Panc1 (cell line): ENCODE measurements around the gene LRRC27. TPM values are rescaled to one million over a fixed set of nuclear protein-coding genes. Genes with fewer than 3 reads are reported as not detected.
A peak's percentile ranks its signal among the peaks of the same experiment; 100 is the strongest.

Source experiments
- ATAC-seq: fragments of 200-7000 bp; cut with Tn5 transposase; 2 replicates; pipeline ENCODE4 v1.9.1; 2020; ENCODE audit warnings: mild to moderate bottlenecking, moderate library complexity
- BruUV-seq: library from RNA; stranded (reverse); fragments of 400-500 nt; replicated peaks from 2 replicates; lab custom pipeline; 2021; lab: Mats Ljungman, UMichigan
- CTCF ChIA-PET: fragments of 300-600 bp; sonication (Branson Sonifier 250); formaldehyde crosslinking; loops from one replicate; lab custom pipeline; 2022; ENCODE audit warnings: antibody characterized with exemption; lab: Charles Lee
- POLR2A ChIA-PET: fragments of 300-600 bp; sonication (Branson Sonifier 250); formaldehyde crosslinking; loops from one replicate; lab custom pipeline; 2022; ENCODE audit warnings: antibody characterized with exemption; lab: Charles Lee
- DNase-seq: peaks from one replicate; pipeline ENCODE4 v3.0.0-alpha.2; 2010; ENCODE audit warnings: low read depth, low spot score
- H3K27ac ChIP-seq: 2 replicates; pipeline ENCODE4 v1.5.1; 2011; ENCODE audit warnings: mild to moderate bottlenecking, low read length, inconsistent platforms
- H3K27me3 ChIP-seq: fragments of 200-500 bp; sonication (Bioruptor generic); 2 replicates; pipeline ENCODE4 v1.6.0; 2014; ENCODE audit warnings: low read length, inconsistent platforms; ENCODE audit not compliant: control insufficient read depth, insufficient read depth
- H3K36me3 ChIP-seq: fragments of 200-500 bp; sonication (Bioruptor generic); 2 replicates; pipeline ENCODE4 v1.5.1; 2014; ENCODE audit warnings: inconsistent platforms, mild to moderate bottlenecking, low read length, moderate library complexity; ENCODE audit not compliant: control insufficient read depth, insufficient read depth
- H3K4me1 ChIP-seq: 2 replicates; pipeline ENCODE4 v1.5.1; 2011; ENCODE audit warnings: inconsistent platforms, mild to moderate bottlenecking, low read length, moderate library complexity; ENCODE audit not compliant: control insufficient read depth, insufficient read depth
- H3K4me3 ChIP-seq, 2 experiments: 2 replicates each; pipeline ENCODE4 v1.5.1; 2011 to 2012; ENCODE audit warnings: low read depth in 2 of 2, low read length in 2 of 2, mild to moderate bottlenecking in 2 of 2, inconsistent platforms in 1 of 2, moderate library complexity in 1 of 2
- H3K9me3 ChIP-seq: fragments of 200-500 bp; sonication (Bioruptor generic); 2 replicates; pipeline ENCODE4 v1.5.1; 2014; ENCODE audit warnings: low read depth, mild to moderate bottlenecking, inconsistent platforms, low read length, moderate library complexity; ENCODE audit not compliant: control insufficient read depth, insufficient read depth
- POLR2AphosphoS5 ChIP-seq: IDR thresholded peaks from 2 replicates; pipeline ENCODE4 v1.6.1; 2012; ENCODE audit warnings: mild to moderate bottlenecking, low read depth, low read length, moderate library complexity
- REST ChIP-seq, 2 experiments: IDR thresholded peaks; 2 replicates each; pipeline ENCODE4 v1.6.1; 2011 to 2012; ENCODE audit warnings: low read depth in 2 of 2, control low read depth in 1 of 2, low read length in 1 of 2, mild to moderate bottlenecking in 1 of 2, moderate library complexity in 1 of 2; ENCODE audit not compliant: insufficient read depth in 1 of 2
- SIN3A ChIP-seq: IDR thresholded peaks from 2 replicates; pipeline ENCODE4 v1.6.1; 2012; ENCODE audit warnings: low read depth, mild to moderate bottlenecking, low read length, moderate library complexity, borderline replicate concordance; ENCODE audit not compliant: insufficient read depth
- TCF7L2 ChIP-seq: IDR thresholded peaks from 2 replicates; pipeline ENCODE4 v1.6.1; 2011; ENCODE audit warnings: mild to moderate bottlenecking, low read depth, low read length, inconsistent platforms
- in situ Hi-C: cut with HindIII; loops from 2 replicates; pipeline ENCODE4 v1.10.0; 2016; ENCODE audit warnings: low sequenced_read_pairs, low pct_unique_long_range_greater_than_20kb
- intact Hi-C: fragments of 100-400 bp; cut with micrococcal nuclease; formaldehyde crosslinking; loops from one replicate; pipeline ENCODE4 v1.10.0; 2022; ENCODE audit not compliant: unreplicated experiment
- total RNA-seq: library from RNA; stranded (reverse); gene quantifications from one replicate; pipeline ENCODE4 v1.2.1, GENCODE V29; 2021; ENCODE audit not compliant: unreplicated experiment
- TF ChIP-seq, protein P1 (sequence below): fragments of 450-650 bp; IDR thresholded peaks from 2 replicates; pipeline ENCODE4 v1.5.1; 2017; ENCODE audit warnings: mild to moderate bottlenecking

Gene LRRC27
- total RNA-seq, 1 experiment from 2014 or later, result 15.7 TPM

- CTCF ChIA-PET, result no interaction called here
- in situ Hi-C loops (no loop called here), intact Hi-C loops (no loop called here)
- ATAC-seq (no peak), DNase-seq (no peak)
- POLR2A ChIA-PET, result interaction anchor here (0.6 kb wide), 2 partner anchors 221 to 506 kb away, joined by 3 read pairs; no protein-coding TSS in a partner anchor
- H3K36me3 ChIP-seq, result no peaks in the 10 kb centered on the region
- peak overlapping the region; percentile 86 for H3K27ac ChIP-seq
- H3K9me3 ChIP-seq, result no peaks in the 10 kb centered on the region
- no peak overlapping the region for H3K4me3 ChIP-seq
- peaks cover 76% of the 10 kb centered on the region for H3K4me1 ChIP-seq
- TF ChIP-seq, protein P1, sequence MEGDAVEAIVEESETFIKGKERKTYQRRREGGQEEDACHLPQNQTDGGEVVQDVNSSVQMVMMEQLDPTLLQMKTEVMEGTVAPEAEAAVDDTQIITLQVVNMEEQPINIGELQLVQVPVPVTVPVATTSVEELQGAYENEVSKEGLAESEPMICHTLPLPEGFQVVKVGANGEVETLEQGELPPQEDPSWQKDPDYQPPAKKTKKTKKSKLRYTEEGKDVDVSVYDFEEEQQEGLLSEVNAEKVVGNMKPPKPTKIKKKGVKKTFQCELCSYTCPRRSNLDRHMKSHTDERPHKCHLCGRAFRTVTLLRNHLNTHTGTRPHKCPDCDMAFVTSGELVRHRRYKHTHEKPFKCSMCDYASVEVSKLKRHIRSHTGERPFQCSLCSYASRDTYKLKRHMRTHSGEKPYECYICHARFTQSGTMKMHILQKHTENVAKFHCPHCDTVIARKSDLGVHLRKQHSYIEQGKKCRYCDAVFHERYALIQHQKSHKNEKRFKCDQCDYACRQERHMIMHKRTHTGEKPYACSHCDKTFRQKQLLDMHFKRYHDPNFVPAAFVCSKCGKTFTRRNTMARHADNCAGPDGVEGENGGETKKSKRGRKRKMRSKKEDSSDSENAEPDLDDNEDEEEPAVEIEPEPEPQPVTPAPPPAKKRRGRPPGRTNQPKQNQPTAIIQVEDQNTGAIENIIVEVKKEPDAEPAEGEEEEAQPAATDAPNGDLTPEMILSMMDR, result no peak
- TF ChIP-seq TCF7L2 (0 out of 2 replicates have a peak, but pooled peaks have one; percentile 11), REST (IDR thresholded peaks at IDR 0.05; ENCODE audit: insufficient read depth in 1 of 2, low read depth in 2 of 2, low read length in 1 of 2) (no peak)
- H3K27me3 ChIP-seq, result no peaks in the 10 kb centered on the region
- BruUV-seq, result no TSS peak
Measured at GRCh38 chr10:132413226-132414205, 81.5 kb downstream of the LRRC27 start.

DNA sequence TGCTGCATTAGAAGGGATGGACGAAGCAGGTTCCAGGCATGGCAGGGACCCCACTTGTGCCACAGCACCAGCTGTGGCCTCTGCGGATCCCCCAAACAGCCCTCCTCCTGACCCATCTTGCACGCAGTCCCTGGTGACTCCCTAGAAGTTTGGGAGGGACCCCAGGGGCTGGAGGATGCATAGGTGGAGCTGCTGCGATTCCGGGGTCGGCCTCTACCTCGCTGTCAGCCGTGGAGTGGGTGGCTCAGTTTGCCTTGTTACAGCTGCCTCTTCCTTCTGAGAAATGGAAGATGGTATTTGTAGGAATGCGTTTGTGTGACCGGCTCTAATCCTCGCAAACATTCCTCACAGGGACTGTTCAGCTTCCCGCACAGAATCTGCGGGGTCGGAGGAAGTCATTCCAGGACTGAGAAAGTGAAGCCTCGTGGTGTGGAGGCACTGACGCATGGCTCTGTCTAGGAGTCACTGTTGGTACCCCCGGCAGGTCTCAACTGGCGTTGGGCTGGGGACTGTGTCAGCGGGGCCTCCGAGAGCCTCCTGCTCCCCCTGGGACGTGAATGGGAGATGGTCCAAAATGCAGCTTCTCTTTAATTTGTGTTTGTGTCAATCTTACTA lies 82.5 kb downstream of the LRRC27 start:
- no peak for ATAC-seq
- ChIA-PET CTCF (no interaction called here), POLR2A (no interaction called here)
- in situ Hi-C loops (no loop called here), intact Hi-C loops (no loop called here)
- Histone ChIP-seq H3K4me3 (no peak overlapping the region), H3K27me3 (no peaks in the 10 kb centered on the region), H3K9me3 (no peaks in the 10 kb centered on the region), H3K4me1 (peaks cover 73% of the 10 kb centered on the region), H3K36me3 (no peaks in the 10 kb centered on the region), H3K27ac (peak overlapping the region; percentile 86)
- BruUV-seq, result no TSS peak
- TF ChIP-seq SIN3A, result no peak
- TF ChIP-seq TCF7L2, result no peak
- no peak for TF ChIP-seq POLR2AphosphoS5
- no peak for TF ChIP-seq REST (IDR thresholded peaks at IDR 0.05; ENCODE audit: insufficient read depth in 1 of 2, low read depth in 2 of 2, low read length in 1 of 2)
- TF ChIP-seq, protein P1, result no peak
- no peak for DNase-seq
